GM10847 (cell line): Measurements from ENCODE around the gene MLLT10.

Experiments
- POLR2A ChIP-seq: IDR thresholded peaks from 2 replicates; pipeline ENCODE4 v1.6.1; 2011; ENCODE audit not compliant: insufficient read length; ENCODE audit errors: extremely low read depth

MLLT10 gene

GRCh38 chr10:21527598-21528235 lies 6.3 kb upstream of the MLLT10 start:
- no peak for TF ChIP-seq POLR2A

GRCh38 chr10:21528236-21529031 lies 5.6 kb upstream of the MLLT10 start:
- no peak for TF ChIP-seq POLR2A

GRCh38 chr10:21529032-21529910 lies 4.8 kb upstream of the MLLT10 start:
- TF ChIP-seq POLR2A: no peak

GRCh38 chr10:21530168-21530567 lies 3.9 kb upstream of the MLLT10 start:
- no peak for TF ChIP-seq POLR2A

GRCh38 chr10:21530641-21531040 lies 3.4 kb upstream of the MLLT10 start:
- no peak for TF ChIP-seq POLR2A

- TF ChIP-seq POLR2A: no peak
Measured at GRCh38 chr10:21531164-21531563, 2.9 kb upstream of the MLLT10 start.

GRCh38 chr10:21532694-21533466 lies 1.2 kb upstream of the MLLT10 start:
- no peak for TF ChIP-seq POLR2A

GRCh38 chr10:21534280-21534586 lies 201 bp downstream of the MLLT10 start:
- no peak for TF ChIP-seq POLR2A

GRCh38 chr10:21534604-21535493 lies 817 bp downstream of the MLLT10 start:
- TF ChIP-seq POLR2A: no peak

GRCh38 chr10:21535494-21535965 lies 1.5 kb downstream of the MLLT10 start:
- no peak for TF ChIP-seq POLR2A

GRCh38 chr10:21536874-21537273 lies 2.8 kb downstream of the MLLT10 start:
- TF ChIP-seq POLR2A: no peak

GRCh38 chr10:21547246-21547645 lies 13.2 kb downstream of the MLLT10 start:
- TF ChIP-seq POLR2A: no peak

- TF ChIP-seq POLR2A: no peak
Measured at GRCh38 chr10:21552638-21553037, 18.6 kb downstream of the MLLT10 start.

- TF ChIP-seq POLR2A: no peak
Measured at GRCh38 chr10:21556527-21556926, 22.5 kb downstream of the MLLT10 start.

- no peak for TF ChIP-seq POLR2A
Measured at GRCh38 chr10:21570761-21571521, 36.9 kb downstream of the MLLT10 start.
